Activated naive CD8-positive, alpha-beta T cell treated with anti-CD3 and anti-CD28 coated beads for 36 hours (primary cell): ENCODE measurements around the gene TP53BP1. TPM values are rescaled to one million over a fixed set of nuclear protein-coding genes. Genes with fewer than 3 reads are reported as not detected.
A peak's percentile ranks its signal among the peaks of the same experiment; 100 is the strongest.
"Not testable (repeated sequence)": the region's sequence is repeated elsewhere in the genome, so short reads cannot be mapped to it uniquely, and the experiment has no call there.

Source experiments
- DNase-seq: peaks from one replicate; pipeline ENCODE4 v3.0.0; 2021
- H3K27ac Mint-ChIP-seq: one replicate; pipeline ENCODE4 v1.8.0; 2022; ENCODE audit warnings: mild to moderate bottlenecking, moderate library complexity, mixed read lengths
- H3K27me3 Mint-ChIP-seq: one replicate; pipeline ENCODE4 v1.8.0; 2022; ENCODE audit warnings: mild to moderate bottlenecking, mixed read lengths
- H3K36me3 Mint-ChIP-seq: one replicate; pipeline ENCODE4 v1.8.0; 2021; ENCODE audit warnings: mild to moderate bottlenecking, mixed read lengths
- H3K4me1 Mint-ChIP-seq: one replicate; pipeline ENCODE4 v1.8.0; 2021; ENCODE audit warnings: mixed read lengths
- H3K4me3 Mint-ChIP-seq: one replicate; pipeline ENCODE4 v1.8.0; 2022; ENCODE audit warnings: mild to moderate bottlenecking, moderate library complexity, mixed read lengths
- H3K9me3 Mint-ChIP-seq: one replicate; pipeline ENCODE4 v1.8.0; 2022; ENCODE audit warnings: mixed read lengths
- total RNA-seq, 2 experiments: library from RNA; stranded (reverse); gene quantifications; one replicate each; pipeline ENCODE4 v1.2.3, GENCODE V29; 2021

The TP53BP1 gene, protein sequence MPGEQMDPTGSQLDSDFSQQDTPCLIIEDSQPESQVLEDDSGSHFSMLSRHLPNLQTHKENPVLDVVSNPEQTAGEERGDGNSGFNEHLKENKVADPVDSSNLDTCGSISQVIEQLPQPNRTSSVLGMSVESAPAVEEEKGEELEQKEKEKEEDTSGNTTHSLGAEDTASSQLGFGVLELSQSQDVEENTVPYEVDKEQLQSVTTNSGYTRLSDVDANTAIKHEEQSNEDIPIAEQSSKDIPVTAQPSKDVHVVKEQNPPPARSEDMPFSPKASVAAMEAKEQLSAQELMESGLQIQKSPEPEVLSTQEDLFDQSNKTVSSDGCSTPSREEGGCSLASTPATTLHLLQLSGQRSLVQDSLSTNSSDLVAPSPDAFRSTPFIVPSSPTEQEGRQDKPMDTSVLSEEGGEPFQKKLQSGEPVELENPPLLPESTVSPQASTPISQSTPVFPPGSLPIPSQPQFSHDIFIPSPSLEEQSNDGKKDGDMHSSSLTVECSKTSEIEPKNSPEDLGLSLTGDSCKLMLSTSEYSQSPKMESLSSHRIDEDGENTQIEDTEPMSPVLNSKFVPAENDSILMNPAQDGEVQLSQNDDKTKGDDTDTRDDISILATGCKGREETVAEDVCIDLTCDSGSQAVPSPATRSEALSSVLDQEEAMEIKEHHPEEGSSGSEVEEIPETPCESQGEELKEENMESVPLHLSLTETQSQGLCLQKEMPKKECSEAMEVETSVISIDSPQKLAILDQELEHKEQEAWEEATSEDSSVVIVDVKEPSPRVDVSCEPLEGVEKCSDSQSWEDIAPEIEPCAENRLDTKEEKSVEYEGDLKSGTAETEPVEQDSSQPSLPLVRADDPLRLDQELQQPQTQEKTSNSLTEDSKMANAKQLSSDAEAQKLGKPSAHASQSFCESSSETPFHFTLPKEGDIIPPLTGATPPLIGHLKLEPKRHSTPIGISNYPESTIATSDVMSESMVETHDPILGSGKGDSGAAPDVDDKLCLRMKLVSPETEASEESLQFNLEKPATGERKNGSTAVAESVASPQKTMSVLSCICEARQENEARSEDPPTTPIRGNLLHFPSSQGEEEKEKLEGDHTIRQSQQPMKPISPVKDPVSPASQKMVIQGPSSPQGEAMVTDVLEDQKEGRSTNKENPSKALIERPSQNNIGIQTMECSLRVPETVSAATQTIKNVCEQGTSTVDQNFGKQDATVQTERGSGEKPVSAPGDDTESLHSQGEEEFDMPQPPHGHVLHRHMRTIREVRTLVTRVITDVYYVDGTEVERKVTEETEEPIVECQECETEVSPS (N-terminal part only)
- total RNA-seq: 10 to 100 TPM; 24.1 to 24.3 TPM

DNA sequence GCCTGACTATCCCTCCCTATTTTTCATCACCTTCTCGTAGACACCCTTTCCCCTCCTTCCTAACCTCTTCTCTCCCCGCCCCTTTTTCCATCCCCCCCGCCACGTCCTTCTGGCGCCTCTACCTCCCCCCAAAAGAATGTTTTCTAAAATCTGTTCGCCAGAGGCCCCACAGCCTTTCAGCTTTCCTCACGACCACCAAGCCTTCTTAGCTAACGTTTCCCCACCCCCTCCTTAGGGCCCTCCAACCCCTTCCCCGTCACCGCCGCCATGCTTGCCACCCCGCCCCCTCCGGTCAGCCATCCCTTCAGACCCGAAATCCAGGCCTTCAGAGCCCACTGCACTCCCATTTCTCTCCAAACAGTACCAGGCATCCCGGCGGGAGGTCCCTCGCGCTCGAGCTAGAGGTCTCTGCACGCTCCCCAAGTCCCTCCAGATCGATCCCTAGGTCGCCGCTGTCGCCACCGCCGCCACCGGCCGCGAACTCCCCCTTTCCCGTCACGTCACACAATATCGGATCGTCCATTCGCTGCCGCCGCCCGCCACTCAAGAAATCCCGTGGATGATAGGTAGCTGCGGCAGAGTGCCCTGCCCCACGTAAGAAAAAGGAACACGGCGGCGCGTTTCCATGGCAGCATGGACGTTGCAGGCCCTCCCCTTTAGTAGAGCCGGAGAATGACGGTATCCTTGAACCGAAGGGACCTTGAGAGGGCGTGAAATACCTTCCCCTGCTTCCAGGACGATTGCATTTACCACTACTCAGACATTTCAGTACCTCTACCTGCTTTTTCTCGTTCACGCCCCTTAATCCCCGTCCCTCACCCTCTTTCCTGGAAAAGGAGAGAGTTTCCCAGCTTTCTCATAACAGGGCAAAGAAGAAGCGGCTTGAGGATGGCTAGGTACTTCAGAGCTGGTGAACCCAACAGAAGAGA is at the start of gene TP53BP1:
Gene TP53BP1, minus strand, starts transcription at position 484 of the 929 bp plus-strand sequence. Its CDS starts 113 bp downstream, at position 371.
- Mint-ChIP-seq H3K36me3 (peaks cover 11% of the 10 kb centered on the region), H3K4me3 (peak within 1 kb of the TSS; percentile 99), H3K27ac (peak within 1 kb of the TSS; percentile 97), H3K4me1 (peaks cover 25% of the 10 kb centered on the region), H3K9me3 (no peaks in the 10 kb centered on the region), H3K27me3 (no peaks in the 10 kb centered on the region)
- peak; percentile 94 for DNase-seq

DNA sequence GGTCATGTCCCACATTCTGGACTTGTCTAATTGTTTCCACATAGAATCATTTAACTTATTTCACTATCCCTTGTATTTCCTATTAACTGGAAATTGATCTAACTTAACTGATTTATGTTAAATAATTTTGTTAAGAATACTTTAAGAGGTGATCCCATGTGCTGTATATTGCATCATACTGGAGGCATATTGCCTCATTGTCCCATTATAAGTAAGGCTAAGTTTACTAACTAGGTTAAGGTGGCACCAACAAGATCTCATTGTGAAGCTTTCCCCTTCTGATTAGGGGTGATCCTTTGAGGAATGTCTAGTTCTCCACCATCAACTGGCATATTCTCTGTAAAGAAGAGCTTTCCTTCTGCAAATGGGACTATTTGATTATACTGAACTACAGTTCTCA is 48.8 kb upstream of the TP53BP1 start:
- Mint-ChIP-seq H3K36me3 (peaks cover 3% of the 10 kb centered on the region), H3K9me3 (no peaks in the 10 kb centered on the region), H3K4me3 (no peak overlapping the region), H3K27me3 (no peaks in the 10 kb centered on the region), H3K4me1 (peaks cover 4% of the 10 kb centered on the region), H3K27ac (peak overlapping the region; percentile 56)
- DNase-seq: no peak

DNA sequence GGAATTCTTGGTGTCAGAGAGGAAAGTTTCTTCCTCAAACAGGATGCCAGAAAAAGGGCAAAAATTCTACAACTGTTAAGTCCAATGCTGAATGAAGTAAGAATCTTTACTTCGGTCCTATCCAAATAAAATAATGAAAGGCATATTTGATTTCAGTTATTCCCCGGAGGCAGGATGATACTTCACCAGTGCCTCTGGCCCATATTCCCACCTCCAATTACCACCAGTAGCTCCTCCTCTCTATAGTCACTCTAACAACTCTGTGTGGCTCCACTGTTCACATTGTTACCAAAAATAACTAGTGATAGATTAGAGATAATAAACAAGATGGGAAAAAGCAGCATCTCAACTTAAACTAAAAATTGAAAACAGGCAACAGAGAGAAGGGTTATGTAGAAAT is 45.1 kb upstream of the TP53BP1 start:
- DNase-seq: no peak
- no peaks in the 10 kb centered on the region for H3K9me3 Mint-ChIP-seq
- no peak overlapping the region for H3K4me3 Mint-ChIP-seq
- H3K36me3 Mint-ChIP-seq: peaks cover 4% of the 10 kb centered on the region
- H3K4me1 Mint-ChIP-seq: peaks cover 4% of the 10 kb centered on the region
- H3K27ac Mint-ChIP-seq: no peak overlapping the region
- H3K27me3 Mint-ChIP-seq: no peaks in the 10 kb centered on the region

DNA sequence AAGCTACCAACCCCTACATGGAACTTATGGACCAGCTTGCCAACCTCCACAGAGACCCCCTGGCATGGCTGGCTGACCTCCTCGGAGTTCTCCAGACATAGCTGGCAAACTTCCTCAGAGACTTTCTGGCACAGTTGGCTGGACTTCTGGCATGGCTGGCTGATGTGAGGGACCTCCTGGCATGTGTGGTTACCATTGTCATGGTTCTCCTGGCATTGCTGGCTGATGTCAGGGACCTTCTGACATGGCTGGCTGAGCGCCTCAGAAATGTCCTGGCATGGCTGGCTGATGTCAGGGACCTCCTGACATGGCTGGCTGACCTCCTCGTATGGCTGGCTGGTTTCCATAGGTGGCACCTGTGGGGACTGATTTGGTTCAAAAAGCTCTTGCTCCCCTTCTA is 41.9 kb upstream of the TP53BP1 start:
- no peaks in the 10 kb centered on the region for H3K9me3 Mint-ChIP-seq
- no peak overlapping the region for H3K4me3 Mint-ChIP-seq

DNA sequence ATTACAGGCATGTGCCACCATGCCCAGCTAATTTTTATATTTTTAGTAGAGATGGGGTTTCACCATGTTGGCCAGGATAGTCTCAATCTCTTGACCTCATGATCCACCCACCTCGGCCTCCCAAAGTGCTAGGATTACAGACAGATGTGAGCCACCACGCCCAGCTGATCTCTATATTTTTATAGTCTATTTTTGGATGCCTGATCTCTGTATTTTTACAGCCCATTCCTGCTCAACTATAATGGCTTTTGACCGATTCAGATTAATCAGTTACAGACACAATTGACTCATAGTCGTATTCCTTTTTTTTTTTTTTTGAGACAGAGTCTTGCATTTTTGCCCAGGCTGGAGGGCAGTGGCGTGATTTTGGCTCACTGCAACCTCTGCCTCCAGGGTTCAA is 39.9 kb upstream of the TP53BP1 start:
- not testable (repeated sequence) for H3K4me1 Mint-ChIP-seq, H3K27ac Mint-ChIP-seq, H3K4me3 Mint-ChIP-seq, H3K27me3 Mint-ChIP-seq, H3K36me3 Mint-ChIP-seq, DNase-seq, H3K9me3 Mint-ChIP-seq

More for the DNA sequence above, 41.9 kb upstream of the TP53BP1 start:
- no peaks in the 10 kb centered on the region for H3K4me1 Mint-ChIP-seq
- DNase-seq: no peak
- peaks cover 4% of the 10 kb centered on the region for H3K36me3 Mint-ChIP-seq
- H3K27me3 Mint-ChIP-seq: no peaks in the 10 kb centered on the region
- H3K27ac Mint-ChIP-seq: no peak overlapping the region

DNA sequence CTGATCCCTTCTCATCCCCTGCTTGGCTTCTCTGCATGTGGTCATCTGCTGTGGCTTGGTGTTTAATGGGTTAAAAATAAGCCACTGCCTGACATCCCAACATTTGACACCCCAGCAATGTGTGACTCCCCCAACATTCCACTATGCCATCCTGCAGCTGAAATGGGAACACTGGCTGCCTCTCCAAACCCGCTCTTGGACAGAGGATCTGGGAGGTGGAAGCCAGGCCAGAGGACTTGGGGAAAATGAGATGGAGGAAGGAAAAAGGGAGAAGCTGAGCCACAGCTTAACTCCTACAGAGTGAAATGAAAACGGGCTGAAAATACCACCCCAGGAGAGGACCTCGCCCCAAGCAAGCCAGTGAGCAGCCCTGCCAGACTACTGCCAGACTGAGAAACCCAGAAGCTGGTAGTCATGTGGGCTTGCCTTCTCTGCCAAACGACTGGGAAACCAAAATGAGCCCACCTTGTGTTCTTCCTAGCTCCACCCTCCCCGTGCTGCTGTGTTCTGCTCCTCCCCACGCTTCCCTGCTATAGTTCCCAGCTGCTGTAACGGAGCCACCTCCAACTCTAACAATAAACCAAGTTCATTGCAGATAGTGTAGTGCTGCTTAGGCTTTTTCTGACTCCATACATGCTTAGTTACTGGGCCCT is 38.2 kb upstream of the TP53BP1 start:
- Mint-ChIP-seq H3K27me3 (no peaks in the 10 kb centered on the region), H3K4me1 (no peaks in the 10 kb centered on the region), H3K27ac (no peak overlapping the region), H3K36me3 (peaks cover 1% of the 10 kb centered on the region), H3K4me3 (no peak overlapping the region), H3K9me3 (no peaks in the 10 kb centered on the region)
- no peak for DNase-seq

DNA sequence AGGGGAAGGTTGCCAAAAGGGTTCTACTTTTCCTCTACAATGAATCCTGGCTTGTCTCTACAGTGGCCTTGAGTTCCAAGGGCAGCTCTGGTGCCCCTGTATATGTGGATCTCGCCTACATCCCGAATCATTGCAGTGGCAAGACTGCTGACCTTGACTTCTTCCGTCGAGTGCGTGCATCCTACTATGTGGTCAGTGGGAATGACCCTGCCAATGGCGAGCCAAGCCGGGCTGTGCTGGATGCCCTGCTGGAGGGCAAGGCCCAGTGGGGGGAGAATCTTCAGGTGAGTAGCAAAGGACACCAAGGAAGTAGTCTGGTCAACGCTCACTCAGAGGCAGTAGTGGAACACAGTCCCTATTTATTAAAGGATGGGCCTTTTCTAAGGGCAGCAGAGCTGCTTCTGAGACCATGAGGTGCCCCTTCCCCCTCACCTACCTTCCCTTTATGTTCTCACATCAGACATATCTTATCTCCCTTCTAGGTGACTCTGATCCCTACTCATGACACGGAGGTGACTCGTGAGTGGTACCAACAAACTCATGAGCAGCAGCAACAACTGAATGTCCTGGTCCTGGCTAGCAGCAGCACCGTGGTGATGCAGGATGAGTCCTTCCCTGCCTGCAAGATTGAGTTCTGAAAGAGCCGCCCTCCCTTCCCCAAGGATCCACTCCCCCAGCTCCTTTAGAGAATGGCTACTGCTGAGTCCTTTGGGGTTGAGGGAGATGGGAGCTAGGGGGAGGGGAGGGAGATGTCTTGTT is 36.8 kb upstream of the TP53BP1 start:
- Mint-ChIP-seq H3K4me3 (no peak overlapping the region), H3K4me1 (peaks cover 5% of the 10 kb centered on the region), H3K27ac (no peak overlapping the region), H3K27me3 (no peaks in the 10 kb centered on the region), H3K9me3 (no peaks in the 10 kb centered on the region), H3K36me3 (peaks cover 1% of the 10 kb centered on the region)
- no peak for DNase-seq

DNA sequence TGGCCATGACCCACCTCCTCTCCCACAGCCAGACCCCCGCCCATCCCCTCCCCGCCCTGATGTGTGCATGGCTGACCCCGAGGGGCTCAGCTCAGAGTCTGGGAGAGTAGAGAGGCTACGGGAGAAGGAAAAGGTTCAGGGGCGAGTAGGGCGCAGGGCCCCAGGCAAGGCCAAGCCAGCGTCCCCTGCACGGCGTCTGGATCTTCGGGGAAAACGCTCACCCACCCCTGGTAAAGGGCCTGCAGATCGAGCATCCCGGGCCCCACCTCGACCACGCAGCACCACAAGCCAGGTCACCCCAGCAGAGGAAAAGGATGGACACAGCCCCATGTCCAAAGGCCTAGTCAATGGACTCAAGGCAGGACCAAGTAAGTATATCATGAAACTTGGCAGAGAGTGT is 36.2 kb upstream of the TP53BP1 start:
- Mint-ChIP-seq H3K9me3 (no peaks in the 10 kb centered on the region), H3K4me1 (peaks cover 5% of the 10 kb centered on the region), H3K36me3 (peaks cover 1% of the 10 kb centered on the region), H3K27ac (no peak overlapping the region), H3K4me3 (no peak overlapping the region), H3K27me3 (no peaks in the 10 kb centered on the region)
- DNase-seq: no peak

DNA sequence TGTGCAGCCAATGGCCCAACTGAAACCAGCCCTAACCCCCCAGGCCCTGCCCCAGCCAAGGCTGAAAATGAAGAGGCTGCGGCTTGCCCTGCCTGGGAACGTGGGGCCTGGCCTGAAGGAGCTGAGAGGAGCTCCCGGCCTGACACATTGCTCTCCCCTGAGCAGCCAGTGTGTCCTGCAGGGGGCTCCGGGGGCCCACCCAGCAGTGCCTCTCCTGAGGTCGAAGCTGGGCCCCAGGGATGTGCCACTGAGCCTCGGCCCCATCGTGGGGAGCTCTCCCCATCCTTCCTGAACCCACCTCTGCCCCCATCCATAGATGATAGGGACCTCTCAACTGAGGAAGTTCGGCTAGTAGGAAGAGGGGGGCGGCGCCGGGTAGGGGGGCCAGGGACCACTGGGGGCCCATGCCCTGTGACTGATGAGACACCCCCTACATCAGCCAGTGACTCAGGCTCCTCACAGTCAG is 35.6 kb upstream of the TP53BP1 start:
- Mint-ChIP-seq H3K9me3 (no peaks in the 10 kb centered on the region), H3K4me3 (no peak overlapping the region), H3K4me1 (peaks cover 5% of the 10 kb centered on the region), H3K27ac (no peak overlapping the region), H3K36me3 (peaks cover 1% of the 10 kb centered on the region), H3K27me3 (no peaks in the 10 kb centered on the region)
- DNase-seq: no peak

DNA sequence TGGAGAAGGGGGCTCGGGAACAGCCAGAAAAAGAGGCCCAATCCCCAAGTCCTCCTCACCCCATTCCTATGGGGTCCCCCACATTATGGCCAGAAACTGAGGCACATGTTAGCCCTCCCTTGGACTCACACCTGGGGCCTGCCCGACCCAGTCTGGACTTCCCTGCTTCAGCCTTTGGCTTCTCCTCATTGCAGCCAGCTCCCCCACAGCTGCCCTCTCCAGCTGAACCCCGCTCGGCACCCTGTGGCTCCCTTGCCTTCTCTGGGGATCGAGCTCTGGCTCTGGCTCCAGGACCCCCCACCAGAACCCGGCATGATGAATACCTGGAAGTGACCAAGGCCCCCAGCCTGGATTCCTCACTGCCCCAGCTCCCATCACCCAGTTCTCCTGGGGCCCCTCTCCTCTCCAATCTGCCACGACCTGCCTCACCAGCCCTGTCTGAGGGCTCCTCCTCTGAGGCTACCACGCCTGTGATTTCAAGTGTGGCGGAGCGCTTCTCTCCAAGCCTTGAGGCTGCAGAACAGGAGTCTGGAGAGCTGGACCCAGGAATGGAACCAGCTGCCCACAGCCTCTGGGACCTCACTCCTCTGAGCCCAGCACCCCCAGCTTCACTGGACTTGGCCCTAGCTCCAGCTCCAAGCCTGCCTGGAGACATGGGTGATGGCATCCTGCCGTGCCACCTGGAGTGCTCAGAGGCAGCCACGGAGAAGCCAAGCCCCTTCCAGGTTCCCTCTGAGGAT is 35.0 kb upstream of the TP53BP1 start:
- H3K4me3 Mint-ChIP-seq: no peak overlapping the region
- H3K9me3 Mint-ChIP-seq: no peaks in the 10 kb centered on the region
- no peaks in the 10 kb centered on the region for H3K36me3 Mint-ChIP-seq
- no peak overlapping the region for H3K27ac Mint-ChIP-seq
- no peak for DNase-seq
- H3K4me1 Mint-ChIP-seq: peaks cover 5% of the 10 kb centered on the region
- no peaks in the 10 kb centered on the region for H3K27me3 Mint-ChIP-seq

DNA sequence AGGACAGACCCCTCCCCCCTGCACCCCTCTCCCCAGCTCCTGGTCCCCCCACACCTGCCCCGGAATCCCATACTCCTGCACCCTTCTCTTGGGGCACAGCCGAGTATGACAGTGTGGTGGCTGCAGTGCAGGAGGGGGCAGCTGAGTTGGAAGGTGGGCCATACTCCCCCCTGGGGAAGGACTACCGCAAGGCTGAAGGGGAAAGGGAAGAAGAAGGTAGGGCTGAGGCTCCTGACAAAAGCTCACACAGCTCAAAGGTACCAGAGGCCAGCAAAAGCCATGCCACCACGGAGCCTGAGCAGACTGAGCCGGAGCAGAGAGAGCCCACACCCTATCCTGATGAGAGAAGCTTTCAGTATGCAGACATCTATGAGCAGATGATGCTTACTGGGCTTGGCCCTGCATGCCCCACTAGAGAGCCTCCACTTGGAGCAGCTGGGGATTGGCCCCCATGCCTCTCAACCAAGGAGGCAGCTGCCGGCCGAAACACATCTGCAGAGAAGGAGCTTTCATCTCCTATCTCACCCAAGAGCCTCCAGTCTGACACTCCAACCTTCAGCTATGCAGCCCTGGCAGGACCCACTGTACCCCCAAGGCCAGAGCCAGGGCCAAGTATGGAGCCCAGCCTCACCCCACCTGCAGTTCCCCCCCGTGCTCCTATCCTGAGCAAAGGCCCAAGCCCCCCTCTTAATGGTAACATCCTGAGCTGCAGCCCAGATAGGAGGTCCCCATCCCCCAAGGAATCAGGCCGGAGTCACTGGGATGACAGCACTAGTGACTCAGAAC is 34.3 kb upstream of the TP53BP1 start:
- no peak overlapping the region for H3K27ac Mint-ChIP-seq
- H3K4me1 Mint-ChIP-seq: peaks cover 5% of the 10 kb centered on the region
- no peak overlapping the region for H3K4me3 Mint-ChIP-seq
- H3K9me3 Mint-ChIP-seq: no peaks in the 10 kb centered on the region
- DNase-seq: no peak
- no peaks in the 10 kb centered on the region for H3K36me3 Mint-ChIP-seq
- no peaks in the 10 kb centered on the region for H3K27me3 Mint-ChIP-seq
